Gastrocnemius medialis (tissue), 4 donors: Measurements from ENCODE around the gene CACNA2D2.

ENCODE experiments used
- POLR2A ChIP-seq, 2 donors: fragments of 450-650 bp; IDR thresholded peaks; one replicate each; pipeline ENCODE4 v1.6.1; 2017; ENCODE audit warnings: antibody characterized with exemption in 2 of 2, mild to moderate bottlenecking in 2 of 2, moderate library complexity in 2 of 2
- TF ChIP-seq, protein P1 (sequence below), 5 experiments: fragments of 450-650 bp in 3 of 5; fragments of 200-600 bp in 2 of 5; sonication (generic) in 2 of 5; IDR thresholded peaks in 4 of 5; conservative IDR thresholded peaks in 1 of 5; 1 replicate in 4 of 5; 2 replicates in 1 of 5; pipeline ENCODE4 v1.5.1; 2016 to 2019; ENCODE audit warnings: antibody characterized with exemption in 5 of 5, mild to moderate bottlenecking in 3 of 5, moderate library complexity in 3 of 5

DNA sequence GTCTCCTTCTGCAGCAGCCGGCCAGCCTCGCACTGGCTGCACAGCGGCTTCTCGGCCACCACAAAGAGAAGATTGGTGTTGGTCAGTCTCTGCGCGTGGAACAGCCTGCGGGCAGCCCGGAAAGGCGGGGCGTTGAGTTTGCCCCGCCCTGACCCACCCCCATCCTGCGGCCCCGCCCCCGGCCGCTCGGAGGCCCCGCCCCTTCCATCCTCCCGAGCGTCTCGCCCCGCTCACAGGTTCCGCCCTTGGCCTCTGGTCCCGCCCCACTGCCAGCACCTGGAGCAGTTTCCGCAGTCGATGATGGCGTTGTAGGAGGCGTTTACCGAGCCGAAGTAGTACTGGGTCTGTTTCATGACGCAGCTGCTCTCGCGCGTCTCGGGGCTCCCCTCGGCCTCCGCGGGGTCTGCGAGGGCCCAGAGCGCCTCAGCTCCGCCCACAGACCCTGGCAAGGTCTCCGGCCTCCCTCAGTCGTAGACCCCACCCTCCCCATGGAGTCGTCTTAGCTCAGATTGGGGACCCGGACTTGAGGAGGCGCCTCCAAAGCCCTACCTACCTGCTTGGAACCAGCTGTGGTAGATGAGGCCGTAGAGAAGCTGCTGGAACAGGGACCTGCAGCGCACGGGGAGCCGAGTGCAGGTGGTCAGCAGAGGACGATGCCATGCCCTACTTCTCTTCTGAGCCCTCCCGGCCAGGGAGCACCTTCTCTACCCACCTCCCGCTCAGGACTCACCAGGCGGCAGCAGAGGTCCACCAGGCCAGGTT, 138.2 kb downstream of the CACNA2D2 start:
- TF ChIP-seq, protein P1, sequence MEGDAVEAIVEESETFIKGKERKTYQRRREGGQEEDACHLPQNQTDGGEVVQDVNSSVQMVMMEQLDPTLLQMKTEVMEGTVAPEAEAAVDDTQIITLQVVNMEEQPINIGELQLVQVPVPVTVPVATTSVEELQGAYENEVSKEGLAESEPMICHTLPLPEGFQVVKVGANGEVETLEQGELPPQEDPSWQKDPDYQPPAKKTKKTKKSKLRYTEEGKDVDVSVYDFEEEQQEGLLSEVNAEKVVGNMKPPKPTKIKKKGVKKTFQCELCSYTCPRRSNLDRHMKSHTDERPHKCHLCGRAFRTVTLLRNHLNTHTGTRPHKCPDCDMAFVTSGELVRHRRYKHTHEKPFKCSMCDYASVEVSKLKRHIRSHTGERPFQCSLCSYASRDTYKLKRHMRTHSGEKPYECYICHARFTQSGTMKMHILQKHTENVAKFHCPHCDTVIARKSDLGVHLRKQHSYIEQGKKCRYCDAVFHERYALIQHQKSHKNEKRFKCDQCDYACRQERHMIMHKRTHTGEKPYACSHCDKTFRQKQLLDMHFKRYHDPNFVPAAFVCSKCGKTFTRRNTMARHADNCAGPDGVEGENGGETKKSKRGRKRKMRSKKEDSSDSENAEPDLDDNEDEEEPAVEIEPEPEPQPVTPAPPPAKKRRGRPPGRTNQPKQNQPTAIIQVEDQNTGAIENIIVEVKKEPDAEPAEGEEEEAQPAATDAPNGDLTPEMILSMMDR (IDR thresholded peaks at IDR 0.05 in 4 of 5, conservative IDR thresholded peaks at IDR 0.05 in 1 of 5), result no peak
- no peak for TF ChIP-seq POLR2A (IDR thresholded peaks at IDR 0.05)
